GM21786 (cell line): ENCODE measurements around the gene YPEL5.
"Not testable (repeated sequence)": the region's sequence is repeated elsewhere in the genome, so short reads cannot be mapped to it uniquely, and the experiment has no call there.

Source experiments
- ATAC-seq: cut with Tn5 transposase; IDR thresholded peaks from one replicate; pipeline ENCODE4 v1.9.1; 2021; ENCODE audit not compliant: unreplicated experiment

Gene YPEL5

GRCh38 chr2:30146337-30147195 is at the start of gene YPEL5:
Gene YPEL5 (plus strand): TSS chr2:30147007. CDS start chr2:30156652, 9,645 bp downstream.
- peak; percentile 94 for ATAC-seq

GRCh38 chr2:30098266-30099005 is 48.4 kb upstream of the YPEL5 start:
- ATAC-seq, result no peak

GRCh38 chr2:30099366-30099765 is 47.4 kb upstream of the YPEL5 start:
- not testable (repeated sequence) for ATAC-seq

GRCh38 chr2:30100691-30101090 is 46.1 kb upstream of the YPEL5 start:
- ATAC-seq, result not testable (repeated sequence)

- no peak for ATAC-seq
These were observed 42.5 kb upstream of the YPEL5 start for GRCh38 chr2:30104307-30104706.

- no peak for ATAC-seq
These were observed 41.3 kb upstream of the YPEL5 start for GRCh38 chr2:30105556-30105955.

- ATAC-seq, result no peak
These were observed 40.3 kb upstream of the YPEL5 start for GRCh38 chr2:30106543-30106942.

GRCh38 chr2:30108192-30108591 is 38.6 kb upstream of the YPEL5 start:
- ATAC-seq, result no peak

- no peak for ATAC-seq
These were observed 38.0 kb upstream of the YPEL5 start for GRCh38 chr2:30108851-30109250.

GRCh38 chr2:30109856-30110255 is 37.0 kb upstream of the YPEL5 start:
- ATAC-seq, result no peak

GRCh38 chr2:30110773-30111172 is 36.0 kb upstream of the YPEL5 start:
- ATAC-seq, result no peak

- ATAC-seq, result not testable (repeated sequence)
These were observed 35.6 kb upstream of the YPEL5 start for GRCh38 chr2:30111186-30111585.

- ATAC-seq, result no peak
These were observed 34.2 kb upstream of the YPEL5 start for GRCh38 chr2:30112561-30112960.

- no peak for ATAC-seq
These were observed 33.1 kb upstream of the YPEL5 start for GRCh38 chr2:30113617-30114293.

- no peak for ATAC-seq
These were observed 31.4 kb upstream of the YPEL5 start for GRCh38 chr2:30115141-30115980.

GRCh38 chr2:30115981-30116285 is 30.9 kb upstream of the YPEL5 start:
- ATAC-seq, result no peak

GRCh38 chr2:30122362-30122761 is 24.4 kb upstream of the YPEL5 start:
- ATAC-seq, result no peak

GRCh38 chr2:30127016-30127893 is 19.6 kb upstream of the YPEL5 start:
- no peak for ATAC-seq

GRCh38 chr2:30134582-30134981 is 12.2 kb upstream of the YPEL5 start:
- ATAC-seq, result no peak

- no peak for ATAC-seq
These were observed 11.3 kb upstream of the YPEL5 start for GRCh38 chr2:30135541-30135940.
